ENCODE measurements around the gene NARS2.
"Not testable (repeated sequence)": the region's sequence is repeated elsewhere in the genome, so short reads cannot be mapped to it uniquely, and the experiment has no call there.

NARS2 gene

DNA sequence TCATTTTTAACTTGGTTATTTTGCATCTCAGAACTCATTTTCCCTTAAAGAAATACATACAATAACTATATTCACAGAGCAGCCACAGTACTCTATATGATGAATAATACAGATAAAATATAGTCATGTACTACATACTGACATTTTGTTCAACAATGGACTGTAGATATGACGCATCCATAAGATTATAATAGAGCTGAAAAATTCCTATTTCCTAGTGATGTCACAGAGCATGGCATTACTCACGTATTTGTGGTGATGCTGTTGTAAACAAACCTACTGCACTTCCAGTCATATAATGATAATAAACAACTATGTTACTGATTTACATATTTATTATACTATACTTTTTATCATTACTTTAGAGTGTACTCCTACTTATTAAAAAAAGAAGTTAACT is 38.7 kb downstream of the NARS2 start:
- peaks cover 2% of the 10 kb centered on the region for H3K36me3 ChIP-seq (ENCODE audit: control insufficient read depth, insufficient read depth, low read length)
- no peaks in the 10 kb centered on the region for H3K27me3 ChIP-seq (ENCODE audit: control insufficient read depth, insufficient read depth, low read length)
- H3K9ac ChIP-seq (ENCODE audit: low read depth, low read length), result no peak overlapping the region
- H3K9me3 ChIP-seq (ENCODE audit: control insufficient read depth, insufficient read depth, low read length), result no peaks in the 10 kb centered on the region
- H3K4me3 ChIP-seq (ENCODE audit: low read depth, low read length), result no peak overlapping the region
- H3K4me1 ChIP-seq (ENCODE audit: control insufficient read depth, insufficient read depth, low read length), result no peaks in the 10 kb centered on the region

DNA sequence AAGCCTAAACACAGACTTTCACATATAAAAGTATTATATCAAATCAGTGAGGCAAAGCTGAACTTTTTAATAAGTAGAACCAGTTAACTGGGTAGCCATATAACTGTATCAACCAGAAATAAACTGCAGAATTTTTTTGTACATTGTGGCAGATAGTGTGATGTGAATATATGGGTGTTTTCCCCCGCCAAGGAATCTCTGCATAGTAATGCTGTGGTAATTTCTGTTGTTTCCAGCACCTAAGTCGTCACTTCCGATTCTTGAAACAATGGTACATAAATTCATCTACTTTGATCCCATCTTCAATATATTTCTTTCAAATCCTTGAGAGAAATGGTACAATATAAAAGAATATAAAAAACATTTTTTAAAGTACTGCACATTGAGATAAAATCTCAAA is 39.6 kb downstream of the NARS2 start:
- no peaks in the 10 kb centered on the region for H3K27me3 ChIP-seq (ENCODE audit: control insufficient read depth, insufficient read depth, low read length)
- H3K4me3 ChIP-seq (ENCODE audit: low read depth, low read length), result no peak overlapping the region
- H3K36me3 ChIP-seq (ENCODE audit: control insufficient read depth, insufficient read depth, low read length), result peaks cover 2% of the 10 kb centered on the region
- H3K4me1 ChIP-seq (ENCODE audit: control insufficient read depth, insufficient read depth, low read length), result no peaks in the 10 kb centered on the region
- H3K9me3 ChIP-seq (ENCODE audit: control insufficient read depth, insufficient read depth, low read length), result no peaks in the 10 kb centered on the region
- no peak overlapping the region for H3K9ac ChIP-seq (ENCODE audit: low read depth, low read length)

DNA sequence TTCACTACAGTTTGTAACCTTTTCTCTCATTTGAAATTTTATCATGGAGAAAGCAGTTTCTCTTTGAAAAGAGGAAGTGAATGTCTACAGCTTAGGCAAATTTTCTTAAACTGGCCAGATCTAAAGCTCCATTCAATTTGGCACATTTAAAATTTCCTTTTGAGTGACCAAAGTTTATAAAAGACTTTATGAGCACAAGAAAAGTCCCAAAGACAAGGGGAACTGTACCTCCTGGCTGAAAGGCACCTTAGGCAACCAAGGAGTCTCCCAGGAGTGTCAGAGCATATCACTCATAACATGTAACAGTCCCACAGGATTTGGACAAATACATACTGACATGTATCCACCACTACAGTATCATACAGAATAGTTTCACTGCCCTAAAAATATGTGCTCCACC is 41.3 kb downstream of the NARS2 start:
- H3K4me1 ChIP-seq (ENCODE audit: control insufficient read depth, insufficient read depth, low read length), result no peaks in the 10 kb centered on the region
- H3K9ac ChIP-seq (ENCODE audit: low read depth, low read length), result no peak overlapping the region
- peaks cover 2% of the 10 kb centered on the region for H3K36me3 ChIP-seq (ENCODE audit: control insufficient read depth, insufficient read depth, low read length)

DNA sequence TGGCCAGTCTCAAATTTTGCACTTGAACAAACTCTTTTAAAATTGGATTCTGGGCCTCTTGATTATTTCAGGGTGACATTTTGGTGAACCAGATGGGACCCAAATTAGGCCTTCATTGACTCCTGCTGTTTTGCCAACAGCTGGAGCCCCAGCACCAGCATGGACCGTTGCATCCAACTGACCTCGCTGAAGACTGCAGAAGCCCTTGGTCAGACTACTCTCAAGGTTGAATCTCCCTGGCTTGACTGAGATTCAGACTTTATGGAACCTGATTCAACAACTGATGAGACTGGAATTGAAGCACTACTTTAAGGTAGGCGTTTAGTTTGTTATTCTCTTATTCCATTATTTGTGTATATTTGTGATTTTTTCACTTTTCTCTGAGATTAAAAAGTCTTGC is 41.7 kb downstream of the NARS2 start:
- Histone ChIP-seq H3K4me3 (ENCODE audit: low read depth, low read length) (no peak overlapping the region), H3K27me3 (ENCODE audit: control insufficient read depth, insufficient read depth, low read length) (no peaks in the 10 kb centered on the region), H3K9me3 (ENCODE audit: control insufficient read depth, insufficient read depth, low read length) (no peaks in the 10 kb centered on the region), H3K4me1 (ENCODE audit: control insufficient read depth, insufficient read depth, low read length) (no peaks in the 10 kb centered on the region), H3K36me3 (ENCODE audit: control insufficient read depth, insufficient read depth, low read length) (peaks cover 2% of the 10 kb centered on the region), H3K9ac (ENCODE audit: low read depth, low read length) (no peak overlapping the region)

More for the DNA sequence above, 41.3 kb downstream of the NARS2 start:
- Histone ChIP-seq H3K4me3 (ENCODE audit: low read depth, low read length) (no peak overlapping the region), H3K9me3 (ENCODE audit: control insufficient read depth, insufficient read depth, low read length) (no peaks in the 10 kb centered on the region), H3K27me3 (ENCODE audit: control insufficient read depth, insufficient read depth, low read length) (no peaks in the 10 kb centered on the region)

DNA sequence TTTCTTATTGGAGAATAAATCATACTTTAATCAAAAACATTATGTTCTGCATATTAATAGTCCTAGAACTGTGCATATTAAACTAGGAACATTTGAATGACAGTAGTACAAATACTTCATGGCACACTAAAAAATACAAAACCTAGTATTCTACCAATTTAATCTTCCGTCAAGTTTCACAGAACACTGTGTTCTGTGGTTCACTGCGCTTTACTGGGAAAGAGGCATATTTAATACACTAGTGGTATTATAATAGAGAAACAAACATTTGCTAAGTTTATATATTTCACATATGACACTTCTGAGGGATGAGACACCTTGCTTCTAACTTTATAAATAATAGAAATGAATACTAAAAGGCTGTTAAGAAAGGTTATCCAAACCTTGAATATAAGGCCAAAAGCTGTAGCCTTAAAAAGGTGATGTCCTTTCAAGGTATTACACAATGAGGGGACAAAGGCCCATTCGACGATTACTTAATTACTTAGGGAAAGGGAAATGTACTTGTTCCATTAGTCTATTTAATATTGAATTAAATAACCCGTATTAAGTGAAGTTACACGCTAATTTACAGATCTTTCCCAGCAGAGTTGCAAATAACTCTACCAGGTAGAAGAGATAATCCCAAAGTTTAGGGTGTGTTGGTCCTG is 48.0 kb downstream of the NARS2 start:
- H3K36me3 ChIP-seq (ENCODE audit: control insufficient read depth, insufficient read depth, low read length), result no peaks in the 10 kb centered on the region
- no peaks in the 10 kb centered on the region for H3K27me3 ChIP-seq (ENCODE audit: control insufficient read depth, insufficient read depth, low read length)
- no peaks in the 10 kb centered on the region for H3K4me1 ChIP-seq (ENCODE audit: control insufficient read depth, insufficient read depth, low read length)
- H3K9me3 ChIP-seq (ENCODE audit: control insufficient read depth, insufficient read depth, low read length), result no peaks in the 10 kb centered on the region
- no peak overlapping the region for H3K4me3 ChIP-seq (ENCODE audit: low read depth, low read length)
- H3K9ac ChIP-seq (ENCODE audit: low read depth, low read length), result no peak overlapping the region

DNA sequence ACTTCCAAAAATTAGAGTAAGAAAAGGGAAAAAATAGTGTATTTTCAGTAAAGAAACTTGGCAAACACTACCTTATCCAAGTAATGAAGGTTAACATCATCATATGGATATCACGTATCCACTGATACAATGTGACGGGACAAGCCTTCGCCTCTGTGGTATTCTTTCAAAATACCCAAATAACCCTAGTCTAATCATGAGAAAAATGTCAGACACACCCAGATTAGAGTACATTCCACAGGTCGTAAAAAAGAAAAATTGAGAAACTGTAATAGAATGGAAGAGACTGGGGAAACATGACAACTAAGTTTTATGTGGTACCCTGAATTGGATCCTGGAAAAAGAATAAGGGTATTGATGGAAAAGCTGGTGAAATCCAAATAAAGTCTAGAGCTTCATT is 48.9 kb downstream of the NARS2 start:
- Histone ChIP-seq H3K4me1 (ENCODE audit: control insufficient read depth, insufficient read depth, low read length) (no peaks in the 10 kb centered on the region), H3K27me3 (ENCODE audit: control insufficient read depth, insufficient read depth, low read length) (no peaks in the 10 kb centered on the region), H3K9ac (ENCODE audit: low read depth, low read length) (no peak overlapping the region), H3K4me3 (ENCODE audit: low read depth, low read length) (no peak overlapping the region), H3K9me3 (ENCODE audit: control insufficient read depth, insufficient read depth, low read length) (no peaks in the 10 kb centered on the region), H3K36me3 (ENCODE audit: control insufficient read depth, insufficient read depth, low read length) (no peaks in the 10 kb centered on the region)

DNA sequence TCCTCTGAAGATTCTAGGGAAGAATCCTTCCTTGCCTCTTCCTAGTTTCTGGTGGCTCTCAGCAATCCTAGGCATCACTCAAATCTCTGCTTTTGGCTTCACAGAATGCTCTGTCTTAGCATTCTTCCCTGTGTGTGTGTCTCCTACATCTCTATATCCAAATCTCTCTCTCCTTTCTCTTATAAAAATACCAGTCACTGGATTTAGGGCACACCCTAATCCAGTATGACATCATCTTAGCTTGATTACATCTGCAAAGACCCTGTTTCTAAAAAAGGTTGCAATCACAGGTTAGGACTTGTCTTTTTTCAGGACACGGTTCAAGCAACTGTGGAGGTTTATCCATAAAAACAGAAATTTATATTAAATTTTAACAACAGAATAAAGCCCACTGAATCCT is 54.4 kb downstream of the NARS2 start:
- Histone ChIP-seq H3K4me1 (ENCODE audit: control insufficient read depth, insufficient read depth, low read length) (peaks cover 2% of the 10 kb centered on the region), H3K9ac (ENCODE audit: low read depth, low read length) (no peak overlapping the region), H3K9me3 (ENCODE audit: control insufficient read depth, insufficient read depth, low read length) (no peaks in the 10 kb centered on the region), H3K4me3 (ENCODE audit: low read depth, low read length) (no peak overlapping the region), H3K27me3 (ENCODE audit: control insufficient read depth, insufficient read depth, low read length) (no peaks in the 10 kb centered on the region), H3K36me3 (ENCODE audit: control insufficient read depth, insufficient read depth, low read length) (no peaks in the 10 kb centered on the region)

DNA sequence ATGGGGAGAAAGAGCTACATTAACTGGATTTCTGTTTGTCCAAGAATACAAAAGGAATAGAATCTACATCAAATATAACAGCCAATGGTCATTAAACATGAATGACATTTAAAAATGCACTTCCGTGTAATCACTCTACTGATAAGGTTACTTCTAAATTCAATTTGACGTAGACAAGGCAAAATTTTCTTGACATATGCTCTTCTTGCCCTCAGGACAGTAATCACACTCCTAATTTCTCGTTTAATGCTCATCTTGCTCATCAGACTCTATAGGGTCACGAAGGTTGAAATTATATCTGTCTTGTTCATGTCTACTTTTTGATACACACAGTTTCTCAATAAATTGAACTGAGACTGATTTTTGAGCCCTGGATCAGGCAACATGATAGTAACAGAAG is 58.4 kb downstream of the NARS2 start:
- Histone ChIP-seq H3K36me3 (ENCODE audit: control insufficient read depth, insufficient read depth, low read length) (no peaks in the 10 kb centered on the region), H3K4me3 (ENCODE audit: low read depth, low read length) (no peak overlapping the region), H3K9me3 (ENCODE audit: control insufficient read depth, insufficient read depth, low read length) (no peaks in the 10 kb centered on the region), H3K27me3 (ENCODE audit: control insufficient read depth, insufficient read depth, low read length) (no peaks in the 10 kb centered on the region), H3K9ac (ENCODE audit: low read depth, low read length) (no peak overlapping the region), H3K4me1 (ENCODE audit: control insufficient read depth, insufficient read depth, low read length) (peaks cover 2% of the 10 kb centered on the region)

DNA sequence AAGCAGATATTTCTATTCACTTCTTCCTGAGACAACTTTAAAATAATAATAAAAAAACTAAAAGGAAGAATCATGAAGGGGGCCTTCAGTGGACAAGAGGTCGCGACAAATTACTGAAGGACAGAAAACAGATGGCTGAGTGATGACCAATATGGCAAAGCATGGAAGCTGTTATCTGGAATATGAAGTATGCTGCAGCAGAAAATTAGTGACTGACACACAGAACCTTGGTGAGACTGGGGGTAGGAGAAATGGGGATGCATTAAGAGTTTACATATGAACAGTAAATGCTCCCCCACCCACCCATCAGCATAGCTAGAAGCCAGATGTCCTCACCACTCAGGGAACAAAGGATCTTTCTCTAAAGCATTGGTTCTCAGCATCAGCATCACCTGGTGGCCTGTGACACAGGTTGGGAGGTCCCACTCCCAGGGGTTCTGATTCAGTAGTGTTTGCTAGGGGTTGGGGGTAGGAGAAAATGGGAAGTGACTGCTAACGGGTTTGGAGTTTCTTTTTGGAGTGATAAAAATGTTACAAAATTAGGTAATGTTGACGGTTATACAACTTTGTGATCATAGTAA is 59.7 kb downstream of the NARS2 start:
- no peak overlapping the region for H3K9ac ChIP-seq (ENCODE audit: low read depth, low read length)
- no peaks in the 10 kb centered on the region for H3K36me3 ChIP-seq (ENCODE audit: control insufficient read depth, insufficient read depth, low read length)
- peaks cover 2% of the 10 kb centered on the region for H3K4me1 ChIP-seq (ENCODE audit: control insufficient read depth, insufficient read depth, low read length)
- no peaks in the 10 kb centered on the region for H3K27me3 ChIP-seq (ENCODE audit: control insufficient read depth, insufficient read depth, low read length)
- no peak overlapping the region for H3K4me3 ChIP-seq (ENCODE audit: low read depth, low read length)
- no peaks in the 10 kb centered on the region for H3K9me3 ChIP-seq (ENCODE audit: control insufficient read depth, insufficient read depth, low read length)

DNA sequence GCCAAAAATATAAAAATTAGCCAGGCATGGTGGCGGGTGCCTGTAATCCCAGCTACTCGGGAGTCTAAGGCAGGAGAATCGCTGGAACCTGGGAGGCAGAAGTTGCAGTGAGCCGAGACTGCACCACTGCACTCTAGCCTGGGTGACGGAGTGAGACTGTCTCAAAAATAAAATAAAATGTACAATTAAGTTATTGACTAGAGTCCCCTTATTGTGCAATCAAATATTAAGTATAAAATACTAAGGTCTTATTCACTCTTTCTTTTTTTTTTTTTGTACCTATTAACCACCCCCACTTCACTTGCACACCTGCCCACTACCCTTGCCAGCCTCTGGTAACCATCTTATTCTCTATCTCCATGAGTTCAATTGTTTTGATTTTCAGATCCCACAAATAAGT is 61.6 kb downstream of the NARS2 start:
- H3K27me3 ChIP-seq (ENCODE audit: control insufficient read depth, insufficient read depth, low read length); H3K4me3 ChIP-seq (ENCODE audit: low read depth, low read length): not testable (repeated sequence)

DNA sequence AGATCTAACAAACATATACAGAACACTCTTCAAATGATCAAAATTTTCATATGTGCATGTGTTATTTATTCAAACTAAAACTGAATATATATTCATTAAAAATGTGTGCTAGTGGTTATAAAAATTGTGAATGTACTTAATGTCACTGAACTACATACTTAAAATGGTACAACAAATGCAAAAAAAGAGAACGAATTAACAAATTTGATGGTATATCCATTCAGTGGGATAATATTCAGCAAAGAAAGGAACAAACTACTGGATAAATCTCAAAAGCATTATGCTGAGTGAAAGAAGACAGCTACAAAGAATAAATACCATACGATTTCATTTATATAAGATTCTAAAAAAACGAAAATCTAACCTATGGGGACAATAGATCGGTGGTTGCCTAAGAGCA is 64.1 kb downstream of the NARS2 start:
- Histone ChIP-seq H3K4me3 (ENCODE audit: low read depth, low read length) (no peak overlapping the region), H3K4me1 (ENCODE audit: control insufficient read depth, insufficient read depth, low read length) (peaks cover 2% of the 10 kb centered on the region), H3K9ac (ENCODE audit: low read depth, low read length) (no peak overlapping the region), H3K36me3 (ENCODE audit: control insufficient read depth, insufficient read depth, low read length) (no peaks in the 10 kb centered on the region), H3K9me3 (ENCODE audit: control insufficient read depth, insufficient read depth, low read length) (no peaks in the 10 kb centered on the region), H3K27me3 (ENCODE audit: control insufficient read depth, insufficient read depth, low read length) (no peaks in the 10 kb centered on the region)

More for the DNA sequence above, 61.6 kb downstream of the NARS2 start:
- H3K9me3 ChIP-seq (ENCODE audit: control insufficient read depth, insufficient read depth, low read length); H3K9ac ChIP-seq (ENCODE audit: low read depth, low read length); H3K4me1 ChIP-seq (ENCODE audit: control insufficient read depth, insufficient read depth, low read length); H3K36me3 ChIP-seq (ENCODE audit: control insufficient read depth, insufficient read depth, low read length): not testable (repeated sequence)

DNA sequence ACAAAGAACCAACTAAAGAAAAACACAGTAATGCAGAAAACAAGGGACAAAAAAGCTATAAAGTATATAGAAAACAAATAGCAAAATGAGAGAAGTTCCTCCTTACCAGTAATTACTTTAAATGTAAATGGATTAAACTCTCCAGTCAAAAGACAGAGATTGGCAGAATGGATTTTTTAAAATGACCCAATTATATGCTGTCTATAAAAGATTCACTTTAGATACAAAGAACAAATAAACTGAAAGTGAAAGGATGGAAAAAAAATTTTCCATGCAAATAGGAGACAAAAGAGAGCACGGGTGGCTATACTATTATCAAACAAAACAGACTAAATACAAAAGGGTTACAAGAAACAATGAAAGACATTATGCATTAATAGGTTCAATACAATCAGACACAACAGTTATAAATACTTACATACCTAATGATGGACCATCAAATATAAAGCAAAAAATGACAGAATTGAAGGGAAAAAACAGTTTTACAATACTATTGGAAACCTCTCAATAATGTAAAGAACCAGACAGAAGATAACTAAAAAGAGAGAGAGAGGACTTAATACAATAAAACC is 64.6 kb downstream of the NARS2 start:
- no peaks in the 10 kb centered on the region for H3K27me3 ChIP-seq (ENCODE audit: control insufficient read depth, insufficient read depth, low read length)
- H3K9ac ChIP-seq (ENCODE audit: low read depth, low read length), result no peak overlapping the region
- H3K9me3 ChIP-seq (ENCODE audit: control insufficient read depth, insufficient read depth, low read length), result no peaks in the 10 kb centered on the region
- no peak overlapping the region for H3K4me3 ChIP-seq (ENCODE audit: low read depth, low read length)
- H3K36me3 ChIP-seq (ENCODE audit: control insufficient read depth, insufficient read depth, low read length), result no peaks in the 10 kb centered on the region
- H3K4me1 ChIP-seq (ENCODE audit: control insufficient read depth, insufficient read depth, low read length), result peaks cover 2% of the 10 kb centered on the region
